OCI-LY7 (cell line): ENCODE data around the gene TMEM143.

Experiments used
- CTCF ChIP-seq: fragments of 200-600 bp; sonication (generic); conservative IDR thresholded peaks from 2 replicates; pipeline ENCODE4 v1.5.1; 2014; ENCODE audit warnings: mild to moderate bottlenecking, antibody characterized with exemption, low read length, moderate library complexity, mixed read lengths
- EZH2phosphoT487 ChIP-seq: fragments of 200-600 bp; sonication (generic); IDR thresholded peaks from 2 replicates; pipeline ENCODE4 v1.6.1; 2018; ENCODE audit warnings: low read depth, borderline replicate concordance, mild to moderate bottlenecking, mixed run types, antibody characterized with exemption, low read length, moderate library complexity, mixed read lengths

GRCh38 chr19:48332662-48333466 is 30.9 kb downstream of the TMEM143 start:
- no peak; the same call in 1 of the 2 replicates for TF ChIP-seq CTCF
- no peak for TF ChIP-seq EZH2phosphoT487
